ENCODE results near the gene IKZF1. TPM values are rescaled to one million over a fixed set of nuclear protein-coding genes. Genes with fewer than 3 reads are reported as not detected.

Gene IKZF1
- polyA plus RNA-seq, 4 donors = 1.8 to 5.9 (median 3.3) TPM

GRCh38 chr7:50389961-50390360, 85.4 kb downstream of the IKZF1 start:
- DNase-seq (no peak), FAIRE-seq (no peak)
- H3K9me3 ChIP-seq (ENCODE audit: control insufficient read depth in 2 of 2, insufficient read depth in 1 of 2, low read depth in 1 of 2, low read length in 1 of 2) = no peaks in the 10 kb centered on the region
- peaks cover 0 to 4% (median 0%) of the 10 kb centered on the region in 3 donors for H3K27me3 ChIP-seq (ENCODE audit: control insufficient read depth in 3 of 3, insufficient read depth in 3 of 3, low read length in 3 of 3)
- H3K36me3 ChIP-seq (ENCODE audit: control insufficient read depth in 3 of 3, insufficient read depth in 2 of 3, low read depth in 1 of 3, low read length in 3 of 3) = no peaks in the 10 kb centered on the region
- no peaks in the 10 kb centered on the region for H3K4me1 ChIP-seq (ENCODE audit: control insufficient read depth in 3 of 3, insufficient read depth in 2 of 3, low read depth in 1 of 3, low read length in 2 of 3)
- no peak overlapping the region for H3K4me3 ChIP-seq (ENCODE audit: low read depth in 1 of 3, low read length in 3 of 3)
- WGBS, 3 donors = 67 to 83% (median 83%) methylated on average over 3 of the region's 3 CpGs
- no peak overlapping the region for H3K27ac ChIP-seq (ENCODE audit: low read depth in 1 of 3, low read length in 2 of 3)

- Histone ChIP-seq H3K9me3 (ENCODE audit: control insufficient read depth in 2 of 2, insufficient read depth in 1 of 2, low read depth in 1 of 2, low read length in 1 of 2) (no peaks in the 10 kb centered on the region), H3K27me3 (ENCODE audit: control insufficient read depth in 3 of 3, insufficient read depth in 3 of 3, low read length in 3 of 3) (peaks cover 0 to 4% (median 0%) of the 10 kb centered on the region in 3 donors), H3K4me1 (ENCODE audit: control insufficient read depth in 3 of 3, insufficient read depth in 2 of 3, low read depth in 1 of 3, low read length in 2 of 3) (no peaks in the 10 kb centered on the region), H3K4me3 (ENCODE audit: low read depth in 1 of 3, low read length in 3 of 3) (no peak overlapping the region), H3K36me3 (ENCODE audit: control insufficient read depth in 3 of 3, insufficient read depth in 2 of 3, low read depth in 1 of 3, low read length in 3 of 3) (no peaks in the 10 kb centered on the region), H3K27ac (ENCODE audit: low read depth in 1 of 3, low read length in 2 of 3) (no peak overlapping the region)
- DNase-seq = no peak
- no peak for FAIRE-seq
- WGBS, 3 donors = 68 to 94% (median 89%) methylated on average over 3 of the region's 3 CpGs
These were observed 86.9 kb downstream of the IKZF1 start for GRCh38 chr7:50391386-50391785.

GRCh38 chr7:50393076-50393475, 88.6 kb downstream of the IKZF1 start:
- DNase-seq (no peak), FAIRE-seq (no peak)
- Histone ChIP-seq H3K4me3 (ENCODE audit: low read depth in 1 of 3, low read length in 3 of 3) (no peak overlapping the region), H3K4me1 (ENCODE audit: control insufficient read depth in 3 of 3, insufficient read depth in 2 of 3, low read depth in 1 of 3, low read length in 2 of 3) (no peaks in the 10 kb centered on the region), H3K36me3 (ENCODE audit: control insufficient read depth in 3 of 3, insufficient read depth in 2 of 3, low read depth in 1 of 3, low read length in 3 of 3) (no peaks in the 10 kb centered on the region), H3K27ac (ENCODE audit: low read depth in 1 of 3, low read length in 2 of 3) (no peak overlapping the region), H3K9me3 (ENCODE audit: control insufficient read depth in 2 of 2, insufficient read depth in 1 of 2, low read depth in 1 of 2, low read length in 1 of 2) (no peaks in the 10 kb centered on the region), H3K27me3 (ENCODE audit: control insufficient read depth in 3 of 3, insufficient read depth in 3 of 3, low read length in 3 of 3) (peaks cover 0 to 7% (median 0%) of the 10 kb centered on the region in 3 donors)
- WGBS, 3 donors = 47 to 64% (median 51%) methylated on average over 1 of the region's 1 CpG

GRCh38 chr7:50393547-50394252, 89.2 kb downstream of the IKZF1 start:
- no peaks in the 10 kb centered on the region for H3K9me3 ChIP-seq (ENCODE audit: control insufficient read depth in 2 of 2, insufficient read depth in 1 of 2, low read depth in 1 of 2, low read length in 1 of 2)
- FAIRE-seq = no peak
- H3K36me3 ChIP-seq (ENCODE audit: control insufficient read depth in 3 of 3, insufficient read depth in 2 of 3, low read depth in 1 of 3, low read length in 3 of 3) = no peaks in the 10 kb centered on the region
- no peak overlapping the region for H3K27ac ChIP-seq (ENCODE audit: low read depth in 1 of 3, low read length in 2 of 3)
- H3K27me3 ChIP-seq (ENCODE audit: control insufficient read depth in 3 of 3, insufficient read depth in 3 of 3, low read length in 3 of 3) = peaks cover 0 to 13% (median 0%) of the 10 kb centered on the region in 3 donors
- DNase-seq = no peak
- H3K4me3 ChIP-seq (ENCODE audit: low read depth in 1 of 3, low read length in 3 of 3) = no peak overlapping the region
- H3K4me1 ChIP-seq (ENCODE audit: control insufficient read depth in 3 of 3, insufficient read depth in 2 of 3, low read depth in 1 of 3, low read length in 2 of 3) = no peaks in the 10 kb centered on the region
- 52 to 60% (median 57%) methylated on average over 9 of the region's 9 CpGs for WGBS, 3 donors

- H3K27ac ChIP-seq (ENCODE audit: low read depth in 1 of 3, low read length in 2 of 3) = no peak overlapping the region
- no peaks in the 10 kb centered on the region for H3K9me3 ChIP-seq (ENCODE audit: control insufficient read depth in 2 of 2, insufficient read depth in 1 of 2, low read depth in 1 of 2, low read length in 1 of 2)
- H3K36me3 ChIP-seq (ENCODE audit: control insufficient read depth in 3 of 3, insufficient read depth in 2 of 3, low read depth in 1 of 3, low read length in 3 of 3) = no peaks in the 10 kb centered on the region
- H3K4me3 ChIP-seq (ENCODE audit: low read depth in 1 of 3, low read length in 3 of 3) = no peak overlapping the region
- FAIRE-seq (no peak), DNase-seq (no peak)
- WGBS, 3 donors = 81 to 93% (median 92%) methylated on average over 1 of the region's 1 CpG
- H3K4me1 ChIP-seq (ENCODE audit: control insufficient read depth in 3 of 3, insufficient read depth in 2 of 3, low read depth in 1 of 3, low read length in 2 of 3) = no peaks in the 10 kb centered on the region
- peaks cover 0 to 16% (median 0%) of the 10 kb centered on the region in 3 donors for H3K27me3 ChIP-seq (ENCODE audit: control insufficient read depth in 3 of 3, insufficient read depth in 3 of 3, low read length in 3 of 3)
These were observed 89.8 kb downstream of the IKZF1 start for GRCh38 chr7:50394315-50394714.

GRCh38 chr7:50396856-50397255, 92.3 kb downstream of the IKZF1 start:
- FAIRE-seq (no peak), DNase-seq (no peak)
- no peaks in the 10 kb centered on the region for H3K9me3 ChIP-seq (ENCODE audit: control insufficient read depth in 2 of 2, insufficient read depth in 1 of 2, low read depth in 1 of 2, low read length in 1 of 2)
- H3K27me3 ChIP-seq (ENCODE audit: control insufficient read depth in 3 of 3, insufficient read depth in 3 of 3, low read length in 3 of 3) = peaks cover 0 to 38% (median 0%) of the 10 kb centered on the region in 3 donors
- H3K4me1 ChIP-seq (ENCODE audit: control insufficient read depth in 3 of 3, insufficient read depth in 2 of 3, low read depth in 1 of 3, low read length in 2 of 3) = no peaks in the 10 kb centered on the region
- no peaks in the 10 kb centered on the region for H3K36me3 ChIP-seq (ENCODE audit: control insufficient read depth in 3 of 3, insufficient read depth in 2 of 3, low read depth in 1 of 3, low read length in 3 of 3)
- WGBS, 3 donors = 64 to 81% (median 74%) methylated on average over 2 of the region's 2 CpGs
- H3K4me3 ChIP-seq (ENCODE audit: low read depth in 1 of 3, low read length in 3 of 3) = no peak overlapping the region
- peak overlapping the region in 1 of 3 donors; percentile 19 for H3K27ac ChIP-seq (ENCODE audit: low read depth in 1 of 3, low read length in 2 of 3)

- FAIRE-seq (no peak), DNase-seq (no peak)
- Histone ChIP-seq H3K4me1 (ENCODE audit: control insufficient read depth in 3 of 3, insufficient read depth in 2 of 3, low read depth in 1 of 3, low read length in 2 of 3) (no peaks in the 10 kb centered on the region), H3K4me3 (ENCODE audit: low read depth in 1 of 3, low read length in 3 of 3) (no peak overlapping the region), H3K27me3 (ENCODE audit: control insufficient read depth in 3 of 3, insufficient read depth in 3 of 3, low read length in 3 of 3) (peaks cover 0 to 43% (median 0%) of the 10 kb centered on the region in 3 donors), H3K27ac (ENCODE audit: low read depth in 1 of 3, low read length in 2 of 3) (no peak overlapping the region), H3K9me3 (ENCODE audit: control insufficient read depth in 2 of 2, insufficient read depth in 1 of 2, low read depth in 1 of 2, low read length in 1 of 2) (no peaks in the 10 kb centered on the region), H3K36me3 (ENCODE audit: control insufficient read depth in 3 of 3, insufficient read depth in 2 of 3, low read depth in 1 of 3, low read length in 3 of 3) (no peaks in the 10 kb centered on the region)
- WGBS, 3 donors = 72 to 79% (median 77%) methylated on average over 2 of the region's 2 CpGs
These were observed 92.9 kb downstream of the IKZF1 start for GRCh38 chr7:50397320-50397970.

- no peak overlapping the region for H3K4me3 ChIP-seq (ENCODE audit: low read depth in 1 of 3, low read length in 3 of 3)
- WGBS, 3 donors = 67 to 81% (median 78%) methylated on average over 1 of the region's 1 CpG
- H3K36me3 ChIP-seq (ENCODE audit: control insufficient read depth in 3 of 3, insufficient read depth in 2 of 3, low read depth in 1 of 3, low read length in 3 of 3) = no peaks in the 10 kb centered on the region
- H3K27me3 ChIP-seq (ENCODE audit: control insufficient read depth in 3 of 3, insufficient read depth in 3 of 3, low read length in 3 of 3) = peaks cover 0 to 47% (median 0%) of the 10 kb centered on the region in 3 donors
- H3K27ac ChIP-seq (ENCODE audit: low read depth in 1 of 3, low read length in 2 of 3) = peak overlapping the region in 1 of 3 donors; percentile 32
- H3K9me3 ChIP-seq (ENCODE audit: control insufficient read depth in 2 of 2, insufficient read depth in 1 of 2, low read depth in 1 of 2, low read length in 1 of 2) = no peaks in the 10 kb centered on the region
- FAIRE-seq = no peak
- DNase-seq = no peak
- H3K4me1 ChIP-seq (ENCODE audit: control insufficient read depth in 3 of 3, insufficient read depth in 2 of 3, low read depth in 1 of 3, low read length in 2 of 3) = no peaks in the 10 kb centered on the region
These were observed 93.4 kb downstream of the IKZF1 start for GRCh38 chr7:50397971-50398324.
